Mesothelial cell of epicardium (in vitro differentiated cells): ENCODE results near the gene MYO9B. TPM values are rescaled to one million over a fixed set of nuclear protein-coding genes. Genes with fewer than 3 reads are reported as not detected.

Experiments used
- DNase-seq, 2 experiments: peaks; one replicate each; pipeline ENCODE4 v3.0.0; 2021; ENCODE audit warnings: low spot score in 2 of 2; ENCODE audit not compliant: unreplicated experiment in 2 of 2
- H3K27ac Mint-ChIP-seq: 2 replicates; pipeline ENCODE4 v1.8.0; 2021; ENCODE audit warnings: mixed read lengths
- H3K27me3 Mint-ChIP-seq: 2 replicates; pipeline ENCODE4 v1.8.0; 2021; ENCODE audit warnings: low read depth, mixed read lengths
- H3K36me3 Mint-ChIP-seq: 2 replicates; pipeline ENCODE4 v1.8.0; 2021; ENCODE audit warnings: mixed read lengths
- H3K4me1 Mint-ChIP-seq: 2 replicates; pipeline ENCODE4 v1.8.0; 2021; ENCODE audit warnings: mixed read lengths
- H3K4me3 Mint-ChIP-seq: 2 replicates; pipeline ENCODE4 v1.8.0; 2021; ENCODE audit warnings: mild to moderate bottlenecking, moderate library complexity, mixed read lengths
- H3K9me3 Mint-ChIP-seq: 2 replicates; pipeline ENCODE4 v1.8.0; 2021; ENCODE audit warnings: mixed read lengths
- CTCF ChIP-seq: fragments of 200-600 bp; sonication (generic); IDR thresholded peaks from one replicate; pipeline ENCODE4 v1.5.0; 2021; ENCODE audit warnings: antibody characterized with exemption; ENCODE audit not compliant: unreplicated experiment
- total RNA-seq: library from RNA; stranded (reverse); gene quantifications from 3 replicates; pipeline ENCODE4 v1.2.1, GENCODE V29; 2021

MYO9B gene
- total RNA-seq, 1 donor from 2014 or later: 90.8 TPM

DNA sequence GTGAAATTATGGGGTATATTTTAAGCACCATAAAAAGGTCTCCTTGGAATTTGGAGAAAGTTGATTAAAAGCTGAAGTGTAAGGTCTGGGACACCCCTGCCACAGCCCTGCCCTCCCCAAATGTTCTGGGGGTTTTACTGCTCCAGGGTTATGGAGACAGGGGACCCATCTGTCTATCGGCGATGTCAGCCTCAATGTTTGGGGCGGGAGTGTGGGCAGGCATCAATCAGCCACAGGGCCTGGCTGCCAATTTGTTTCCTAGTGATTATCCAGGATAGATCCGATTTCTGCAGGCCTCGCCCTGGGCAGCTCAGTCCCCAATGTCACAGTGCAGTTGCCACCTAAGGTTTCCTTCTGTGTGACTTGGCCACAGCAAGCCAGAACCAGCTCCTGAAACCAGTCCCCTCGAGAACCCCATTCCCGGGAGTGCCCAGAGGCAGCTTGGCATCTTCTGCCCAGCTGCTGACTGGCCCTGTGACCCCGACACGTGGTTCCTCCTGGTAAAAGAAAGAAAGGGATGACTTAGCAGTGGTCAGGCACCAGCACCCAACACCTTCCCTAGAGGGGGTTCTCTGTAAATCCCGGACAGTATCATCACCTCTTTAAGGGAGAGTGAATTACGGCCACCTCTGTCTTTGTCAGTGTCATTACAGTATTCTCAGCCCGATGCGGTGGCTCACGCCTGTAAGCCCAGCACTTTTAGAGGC is 41.6 kb downstream of the MYO9B start:
- Mint-ChIP-seq H3K9me3 (no peaks in the 10 kb centered on the region), H3K27ac (no peak overlapping the region), H3K27me3 (no peaks in the 10 kb centered on the region), H3K36me3 (peaks cover 9% of the 10 kb centered on the region), H3K4me1 (no peaks in the 10 kb centered on the region), H3K4me3 (no peak overlapping the region)
- TF ChIP-seq CTCF: no peak
- no peak for DNase-seq

DNA sequence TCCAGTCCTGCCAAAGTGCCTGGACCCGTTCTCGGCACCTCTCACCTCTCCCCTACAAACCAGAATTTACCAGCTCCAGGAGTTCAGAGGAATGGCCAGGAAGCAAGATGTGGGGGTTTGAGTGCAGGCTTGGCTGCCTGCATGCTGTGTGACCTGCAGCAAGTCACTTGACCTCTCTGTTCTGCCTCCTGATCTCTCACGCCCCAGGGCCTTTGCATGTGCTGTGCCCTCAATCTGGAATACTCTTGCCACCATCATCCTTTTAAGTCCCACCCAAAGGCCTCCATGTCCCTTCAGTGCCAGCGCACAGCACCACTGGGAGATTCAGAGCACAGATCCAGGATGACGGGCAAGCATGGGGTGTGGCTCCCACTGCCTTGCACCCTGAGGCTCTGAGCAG is 43.4 kb downstream of the MYO9B start:
- Mint-ChIP-seq H3K9me3 (no peaks in the 10 kb centered on the region), H3K4me1 (no peaks in the 10 kb centered on the region), H3K27me3 (no peaks in the 10 kb centered on the region), H3K27ac (no peak overlapping the region), H3K36me3 (peaks cover 12% of the 10 kb centered on the region), H3K4me3 (no peak overlapping the region)
- no peak for DNase-seq
- no peak for TF ChIP-seq CTCF

DNA sequence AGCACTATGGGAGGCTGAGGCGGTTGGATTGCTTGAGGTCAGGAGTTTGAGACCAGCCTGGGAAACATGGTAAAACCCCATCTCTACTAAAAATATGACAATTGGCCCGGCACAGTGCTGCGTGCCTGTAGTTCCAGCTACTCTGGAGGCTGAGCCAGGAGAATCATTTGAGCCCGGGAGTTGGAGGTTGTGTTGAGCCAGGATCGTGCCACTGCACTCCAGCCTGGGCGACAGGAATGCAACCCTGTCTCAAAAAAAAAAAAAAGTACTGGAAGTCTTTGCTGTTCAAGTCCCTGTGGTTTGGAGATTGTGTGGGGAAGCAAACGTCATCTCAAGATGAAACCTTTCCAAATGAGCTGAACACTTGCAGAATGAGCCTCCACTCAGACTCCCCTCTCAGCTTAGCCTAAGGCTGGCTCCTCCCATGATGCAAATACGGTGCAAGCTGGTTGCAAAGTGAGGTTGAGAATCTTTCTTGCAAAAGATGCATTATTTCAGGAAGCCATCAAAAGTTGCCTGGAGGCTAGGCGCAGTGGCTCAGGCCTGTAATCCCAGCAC is 46.2 kb downstream of the MYO9B start:
- H3K9me3 Mint-ChIP-seq: no peaks in the 10 kb centered on the region
- H3K27ac Mint-ChIP-seq: no peak overlapping the region
- H3K36me3 Mint-ChIP-seq: peaks cover 10% of the 10 kb centered on the region
- H3K4me1 Mint-ChIP-seq: peaks cover 15% of the 10 kb centered on the region
- DNase-seq: no peak
- no peaks in the 10 kb centered on the region for H3K27me3 Mint-ChIP-seq
- no peak for TF ChIP-seq CTCF
- H3K4me3 Mint-ChIP-seq: no peak overlapping the region

- Mint-ChIP-seq H3K27me3 (no peaks in the 10 kb centered on the region), H3K9me3 (no peaks in the 10 kb centered on the region), H3K4me3 (no peak overlapping the region), H3K27ac (no peak overlapping the region), H3K36me3 (peaks cover 10% of the 10 kb centered on the region), H3K4me1 (peaks cover 15% of the 10 kb centered on the region)
- DNase-seq: no peak
- no peak for TF ChIP-seq CTCF
Observed at GRCh38 chr19:17123041-17123440, 47.5 kb downstream of the MYO9B start.

DNA sequence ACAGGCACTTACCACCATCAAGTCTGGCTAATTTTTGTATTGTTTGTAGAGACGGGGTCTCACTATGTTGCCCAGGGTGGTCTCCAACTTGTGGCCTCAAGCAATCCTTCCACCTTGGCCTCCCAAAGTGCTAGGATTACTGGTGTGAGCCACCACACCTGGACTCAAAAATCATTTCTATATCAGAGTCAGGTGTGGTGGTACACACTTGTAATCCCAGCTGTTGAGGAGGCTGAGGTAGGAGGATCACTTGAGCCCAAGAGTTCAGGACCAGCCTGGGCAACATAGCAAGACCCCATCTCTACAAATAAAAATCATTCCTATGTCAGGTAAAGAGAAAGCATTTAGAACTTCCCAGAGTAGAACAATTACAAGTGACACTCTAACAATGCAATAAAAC is 48.4 kb downstream of the MYO9B start:
- Mint-ChIP-seq H3K4me1 (peaks cover 15% of the 10 kb centered on the region), H3K9me3 (no peaks in the 10 kb centered on the region), H3K27ac (no peak overlapping the region), H3K36me3 (peaks cover 15% of the 10 kb centered on the region), H3K4me3 (no peak overlapping the region), H3K27me3 (no peaks in the 10 kb centered on the region)
- TF ChIP-seq CTCF: no peak
- no peak for DNase-seq
